WTC11 (cell line): ENCODE data around the gene COG3. TPM values are rescaled to one million over a fixed set of nuclear protein-coding genes. Genes with fewer than 3 reads are reported as not detected.

Experiments used
- ATAC-seq: fragments of 200-7000 bp; cut with Tn5 transposase; 2 replicates; pipeline ENCODE4 v1.10.0; 2021; ENCODE audit warnings: mild to moderate bottlenecking, moderate library complexity
- CTCF ChIA-PET: fragments of 300-600 bp; sonication (Branson Sonifier 250); formaldehyde crosslinking; loops from one replicate; lab custom pipeline; 2021; ENCODE audit warnings: antibody characterized with exemption; lab: Charles Lee
- POLR2A ChIA-PET: fragments of 350-600 bp; sonication (Branson Sonifier 250); formaldehyde crosslinking; loops from one replicate; lab custom pipeline; 2021; ENCODE audit warnings: antibody characterized with exemption; lab: Charles Lee
- DNase-seq: peaks from one replicate; pipeline ENCODE4 v3.0.0; 2021; ENCODE audit warnings: low spot score
- H3K27ac Mint-ChIP-seq: 2 replicates; pipeline ENCODE4 v1.8.0; 2021; ENCODE audit warnings: mixed read lengths
- H3K27me3 Mint-ChIP-seq: 2 replicates; pipeline ENCODE4 v1.8.0; 2021; ENCODE audit warnings: low read depth, mild to moderate bottlenecking, moderate library complexity, mixed read lengths
- H3K36me3 Mint-ChIP-seq: 2 replicates; pipeline ENCODE4 v1.8.0; 2021; ENCODE audit warnings: mixed read lengths
- H3K4me1 Mint-ChIP-seq: 2 replicates; pipeline ENCODE4 v1.8.0; 2022; ENCODE audit warnings: mixed read lengths
- H3K4me3 Mint-ChIP-seq: 2 replicates; pipeline ENCODE4 v1.8.0; 2021; ENCODE audit warnings: mild to moderate bottlenecking, moderate library complexity, mixed read lengths
- H3K9me3 Mint-ChIP-seq: 2 replicates; pipeline ENCODE4 v1.8.0; 2021; ENCODE audit warnings: mixed read lengths
- FOXK1 ChIP-seq: sonication (generic); formaldehyde crosslinking; IDR thresholded peaks from 2 replicates; pipeline ENCODE4 v1.8.0; 2022; ENCODE audit warnings: mild to moderate bottlenecking, moderate library complexity, missing genetic modification reagents
- HMGA2 ChIP-seq: fragments of 250-450 bp; sonication (Bioruptor Pico); IDR thresholded peaks from 2 replicates; pipeline ENCODE4 v1.4.0; 2021; ENCODE audit warnings: mild to moderate bottlenecking, moderate library complexity
- NR1H2 ChIP-seq: sonication (generic); formaldehyde crosslinking; IDR thresholded peaks from 2 replicates; pipeline ENCODE4 v1.9.0; 2021; ENCODE audit warnings: mild to moderate bottlenecking, moderate library complexity, missing genetic modification reagents
- NR3C1 ChIP-seq: sonication (generic); formaldehyde crosslinking; conservative IDR thresholded peaks from 2 replicates; pipeline ENCODE4 v1.8.1; 2023; ENCODE audit warnings: low read depth, mild to moderate bottlenecking, missing genetic modification reagents
- SOX15 ChIP-seq: fragments of 250-450 bp; sonication (Bioruptor Pico); IDR thresholded peaks from 2 replicates; pipeline ENCODE4 v1.9.0; 2021; ENCODE audit warnings: mild to moderate bottlenecking
- SP1 ChIP-seq: sonication (generic); formaldehyde crosslinking; conservative IDR thresholded peaks from 2 replicates; pipeline ENCODE4 v1.8.1; 2022; ENCODE audit warnings: missing genetic modification reagents
- ZNF263 ChIP-seq: sonication (generic); formaldehyde crosslinking; IDR thresholded peaks from 2 replicates; pipeline ENCODE4 v1.8.1; 2022; ENCODE audit warnings: low read depth, mild to moderate bottlenecking, moderate library complexity, missing genetic modification reagents
- ZNF317 ChIP-seq: sonication (generic); formaldehyde crosslinking; IDR thresholded peaks from 2 replicates; pipeline ENCODE4 v1.8.1; 2023; ENCODE audit warnings: low read depth, mild to moderate bottlenecking, moderate library complexity, missing genetic modification reagents, borderline replicate concordance
- total RNA-seq: library from RNA; stranded (reverse); gene quantifications from 3 replicates; pipeline ENCODE4 v1.2.3, GENCODE V29; 2021
- TF ChIP-seq, protein P1 (sequence below): sonication (generic); formaldehyde crosslinking; IDR thresholded peaks from 2 replicates; pipeline ENCODE4 v1.8.1; 2023; ENCODE audit warnings: mild to moderate bottlenecking, missing genetic modification reagents, borderline replicate concordance
- TF ChIP-seq, protein P2 (sequence below): sonication (generic); formaldehyde crosslinking; conservative IDR thresholded peaks from 2 replicates; pipeline ENCODE4 v1.8.1; 2022; ENCODE audit warnings: mild to moderate bottlenecking, missing genetic modification reagents
- TF ChIP-seq, protein P3 (sequence below): sonication (generic); formaldehyde crosslinking; IDR thresholded peaks from 2 replicates; pipeline ENCODE4 v1.8.1; 2023; ENCODE audit warnings: mild to moderate bottlenecking, missing genetic modification reagents, moderate library complexity
- TF ChIP-seq, protein P4 (sequence below): sonication (generic); formaldehyde crosslinking; IDR thresholded peaks from 2 replicates; pipeline ENCODE4 v1.8.1; 2023; ENCODE audit warnings: mild to moderate bottlenecking, missing genetic modification reagents
- TF ChIP-seq, protein P5 (sequence below): sonication (generic); formaldehyde crosslinking; IDR thresholded peaks from 2 replicates; pipeline ENCODE4 v1.8.1; 2023; ENCODE audit warnings: mild to moderate bottlenecking, moderate library complexity, missing genetic modification reagents
- TF ChIP-seq, protein P6 (sequence below): fragments of 200-600 bp; IDR thresholded peaks from 2 replicates; pipeline ENCODE4 v1.8.0; 2022; ENCODE audit warnings: antibody characterized with exemption
- TF ChIP-seq, protein P7 (sequence below): sonication (generic); formaldehyde crosslinking; IDR thresholded peaks from 2 replicates; pipeline ENCODE4 v1.8.0; 2022; ENCODE audit warnings: missing genetic modification reagents

COG3 gene
- total RNA-seq, 1 experiment from 2014 or later = 21.6 TPM

DNA sequence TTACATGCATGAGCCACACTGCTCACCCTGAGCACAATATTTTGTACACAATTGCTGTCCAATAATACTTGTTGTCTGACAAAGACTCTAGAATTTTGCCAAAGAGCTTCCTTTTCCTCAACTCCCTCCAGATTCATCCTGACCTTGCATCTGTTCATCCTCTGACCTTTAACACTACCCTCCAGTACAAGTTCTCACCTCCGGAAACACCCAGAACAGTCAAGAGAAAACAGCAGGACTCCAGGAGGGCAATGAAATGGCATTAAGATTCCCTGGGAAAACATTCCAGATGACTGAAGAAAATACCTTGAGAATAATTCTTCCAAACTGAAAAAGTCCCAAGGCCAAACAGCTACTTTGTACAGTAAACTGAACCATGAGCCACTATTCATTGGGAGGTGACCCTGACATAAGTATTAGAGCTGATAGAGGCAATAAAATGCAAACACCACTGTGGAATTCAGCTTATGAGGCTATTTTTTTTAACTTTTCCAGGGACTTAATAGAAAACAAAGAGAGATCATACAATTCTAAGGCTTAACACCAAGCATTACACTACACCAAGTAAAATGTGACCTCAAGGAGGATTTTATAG, 15.7 kb upstream of the COG3 start:
- CTCF ChIA-PET = no interaction called here
- no peak overlapping the region for H3K27ac Mint-ChIP-seq

DNA sequence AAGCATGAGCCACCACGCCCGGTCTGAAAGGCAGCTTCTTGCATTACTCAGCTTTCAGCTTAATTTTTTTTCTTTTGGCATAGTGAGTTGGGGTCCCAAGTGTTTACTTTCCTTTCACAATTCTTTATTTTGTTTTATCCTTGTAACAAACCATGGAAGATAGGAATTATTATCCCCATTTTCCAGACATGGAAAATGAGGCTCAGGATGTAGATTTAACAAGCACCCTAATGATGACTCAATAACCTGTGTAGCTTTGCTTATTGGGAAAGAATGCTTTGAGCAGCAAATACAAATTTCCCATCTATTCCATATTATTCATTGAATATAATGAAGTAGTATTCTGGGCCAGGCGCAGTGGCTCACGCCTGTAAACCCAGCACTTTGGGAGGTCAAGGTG, 13.5 kb upstream of the COG3 start:
- no peak for ATAC-seq
- no peak for DNase-seq
- H3K9me3 Mint-ChIP-seq = no peaks in the 10 kb centered on the region
- no peaks in the 10 kb centered on the region for H3K36me3 Mint-ChIP-seq
- no peaks in the 10 kb centered on the region; the same call in 1 of the 2 replicates for H3K27me3 Mint-ChIP-seq
- peaks cover 19% of the 10 kb centered on the region for H3K4me1 Mint-ChIP-seq
- H3K27ac Mint-ChIP-seq = no peak overlapping the region
- POLR2A ChIA-PET = interaction anchor here (0.6 kb wide), 1 partner anchor 92 kb away, joined by 4 read pairs; no protein-coding TSS in a partner anchor
- CTCF ChIA-PET = interaction anchor here (1.2 to 1.5 kb wide), 2 partner anchors 57 to 80 kb away, joined by 4 read pairs; no protein-coding TSS in a partner anchor
- no peak overlapping the region for H3K4me3 Mint-ChIP-seq
- TF ChIP-seq FOXK1 (no peak), ZNF317 (CRISPR knock-in tag) (no peak), NR1H2 (no peak), ZNF263 (no peak), SP1 (CRISPR knock-in tag) (no peak), NR3C1 (no peak), SOX15 (CRISPR knock-in tag) (no peak)
- TF ChIP-seq, protein P1, sequence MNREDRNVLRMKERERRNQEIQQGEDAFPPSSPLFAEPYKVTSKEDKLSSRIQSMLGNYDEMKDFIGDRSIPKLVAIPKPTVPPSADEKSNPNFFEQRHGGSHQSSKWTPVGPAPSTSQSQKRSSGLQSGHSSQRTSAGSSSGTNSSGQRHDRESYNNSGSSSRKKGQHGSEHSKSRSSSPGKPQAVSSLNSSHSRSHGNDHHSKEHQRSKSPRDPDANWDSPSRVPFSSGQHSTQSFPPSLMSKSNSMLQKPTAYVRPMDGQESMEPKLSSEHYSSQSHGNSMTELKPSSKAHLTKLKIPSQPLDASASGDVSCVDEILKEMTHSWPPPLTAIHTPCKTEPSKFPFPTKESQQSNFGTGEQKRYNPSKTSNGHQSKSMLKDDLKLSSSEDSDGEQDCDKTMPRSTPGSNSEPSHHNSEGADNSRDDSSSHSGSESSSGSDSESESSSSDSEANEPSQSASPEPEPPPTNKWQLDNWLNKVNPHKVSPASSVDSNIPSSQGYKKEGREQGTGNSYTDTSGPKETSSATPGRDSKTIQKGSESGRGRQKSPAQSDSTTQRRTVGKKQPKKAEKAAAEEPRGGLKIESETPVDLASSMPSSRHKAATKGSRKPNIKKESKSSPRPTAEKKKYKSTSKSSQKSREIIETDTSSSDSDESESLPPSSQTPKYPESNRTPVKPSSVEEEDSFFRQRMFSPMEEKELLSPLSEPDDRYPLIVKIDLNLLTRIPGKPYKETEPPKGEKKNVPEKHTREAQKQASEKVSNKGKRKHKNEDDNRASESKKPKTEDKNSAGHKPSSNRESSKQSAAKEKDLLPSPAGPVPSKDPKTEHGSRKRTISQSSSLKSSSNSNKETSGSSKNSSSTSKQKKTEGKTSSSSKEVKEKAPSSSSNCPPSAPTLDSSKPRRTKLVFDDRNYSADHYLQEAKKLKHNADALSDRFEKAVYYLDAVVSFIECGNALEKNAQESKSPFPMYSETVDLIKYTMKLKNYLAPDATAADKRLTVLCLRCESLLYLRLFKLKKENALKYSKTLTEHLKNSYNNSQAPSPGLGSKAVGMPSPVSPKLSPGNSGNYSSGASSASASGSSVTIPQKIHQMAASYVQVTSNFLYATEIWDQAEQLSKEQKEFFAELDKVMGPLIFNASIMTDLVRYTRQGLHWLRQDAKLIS (CRISPR knock-in tag) = no peak
- TF ChIP-seq, protein P2, sequence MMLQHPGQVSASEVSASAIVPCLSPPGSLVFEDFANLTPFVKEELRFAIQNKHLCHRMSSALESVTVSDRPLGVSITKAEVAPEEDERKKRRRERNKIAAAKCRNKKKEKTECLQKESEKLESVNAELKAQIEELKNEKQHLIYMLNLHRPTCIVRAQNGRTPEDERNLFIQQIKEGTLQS = no peak
- TF ChIP-seq, protein P3, sequence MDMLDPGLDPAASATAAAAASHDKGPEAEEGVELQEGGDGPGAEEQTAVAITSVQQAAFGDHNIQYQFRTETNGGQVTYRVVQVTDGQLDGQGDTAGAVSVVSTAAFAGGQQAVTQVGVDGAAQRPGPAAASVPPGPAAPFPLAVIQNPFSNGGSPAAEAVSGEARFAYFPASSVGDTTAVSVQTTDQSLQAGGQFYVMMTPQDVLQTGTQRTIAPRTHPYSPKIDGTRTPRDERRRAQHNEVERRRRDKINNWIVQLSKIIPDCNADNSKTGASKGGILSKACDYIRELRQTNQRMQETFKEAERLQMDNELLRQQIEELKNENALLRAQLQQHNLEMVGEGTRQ (CRISPR knock-in tag) = no peak
- TF ChIP-seq, protein P4, sequence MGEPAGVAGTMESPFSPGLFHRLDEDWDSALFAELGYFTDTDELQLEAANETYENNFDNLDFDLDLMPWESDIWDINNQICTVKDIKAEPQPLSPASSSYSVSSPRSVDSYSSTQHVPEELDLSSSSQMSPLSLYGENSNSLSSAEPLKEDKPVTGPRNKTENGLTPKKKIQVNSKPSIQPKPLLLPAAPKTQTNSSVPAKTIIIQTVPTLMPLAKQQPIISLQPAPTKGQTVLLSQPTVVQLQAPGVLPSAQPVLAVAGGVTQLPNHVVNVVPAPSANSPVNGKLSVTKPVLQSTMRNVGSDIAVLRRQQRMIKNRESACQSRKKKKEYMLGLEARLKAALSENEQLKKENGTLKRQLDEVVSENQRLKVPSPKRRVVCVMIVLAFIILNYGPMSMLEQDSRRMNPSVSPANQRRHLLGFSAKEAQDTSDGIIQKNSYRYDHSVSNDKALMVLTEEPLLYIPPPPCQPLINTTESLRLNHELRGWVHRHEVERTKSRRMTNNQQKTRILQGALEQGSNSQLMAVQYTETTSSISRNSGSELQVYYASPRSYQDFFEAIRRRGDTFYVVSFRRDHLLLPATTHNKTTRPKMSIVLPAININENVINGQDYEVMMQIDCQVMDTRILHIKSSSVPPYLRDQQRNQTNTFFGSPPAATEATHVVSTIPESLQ (CRISPR knock-in tag) = no peak

More for the DNA sequence above, 15.7 kb upstream of the COG3 start:
- POLR2A ChIA-PET = no interaction called here
- Mint-ChIP-seq H3K9me3 (no peaks in the 10 kb centered on the region), H3K36me3 (no peaks in the 10 kb centered on the region), H3K4me3 (no peak overlapping the region), H3K4me1 (peaks cover 18% of the 10 kb centered on the region), H3K27me3 (no peaks in the 10 kb centered on the region; the same call in 1 of the 2 replicates)
- TF ChIP-seq HMGA2 (CRISPR knock-in tag) (no peak), NR1H2 (no peak), SP1 (CRISPR knock-in tag) (no peak)
- TF ChIP-seq, protein P5, sequence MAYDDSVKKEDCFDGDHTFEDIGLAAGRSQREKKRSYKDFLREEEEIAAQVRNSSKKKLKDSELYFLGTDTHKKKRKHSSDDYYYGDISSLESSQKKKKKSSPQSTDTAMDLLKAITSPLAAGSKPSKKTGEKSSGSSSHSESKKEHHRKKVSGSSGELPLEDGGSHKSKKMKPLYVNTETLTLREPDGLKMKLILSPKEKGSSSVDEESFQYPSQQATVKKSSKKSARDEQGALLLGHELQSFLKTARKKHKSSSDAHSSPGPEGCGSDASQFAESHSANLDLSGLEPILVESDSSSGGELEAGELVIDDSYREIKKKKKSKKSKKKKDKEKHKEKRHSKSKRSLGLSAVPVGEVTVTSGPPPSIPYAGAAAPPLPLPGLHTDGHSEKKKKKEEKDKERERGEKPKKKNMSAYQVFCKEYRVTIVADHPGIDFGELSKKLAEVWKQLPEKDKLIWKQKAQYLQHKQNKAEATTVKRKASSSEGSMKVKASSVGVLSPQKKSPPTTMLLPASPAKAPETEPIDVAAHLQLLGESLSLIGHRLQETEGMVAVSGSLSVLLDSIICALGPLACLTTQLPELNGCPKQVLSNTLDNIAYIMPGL (CRISPR knock-in tag) = no peak
- TF ChIP-seq, protein P6, sequence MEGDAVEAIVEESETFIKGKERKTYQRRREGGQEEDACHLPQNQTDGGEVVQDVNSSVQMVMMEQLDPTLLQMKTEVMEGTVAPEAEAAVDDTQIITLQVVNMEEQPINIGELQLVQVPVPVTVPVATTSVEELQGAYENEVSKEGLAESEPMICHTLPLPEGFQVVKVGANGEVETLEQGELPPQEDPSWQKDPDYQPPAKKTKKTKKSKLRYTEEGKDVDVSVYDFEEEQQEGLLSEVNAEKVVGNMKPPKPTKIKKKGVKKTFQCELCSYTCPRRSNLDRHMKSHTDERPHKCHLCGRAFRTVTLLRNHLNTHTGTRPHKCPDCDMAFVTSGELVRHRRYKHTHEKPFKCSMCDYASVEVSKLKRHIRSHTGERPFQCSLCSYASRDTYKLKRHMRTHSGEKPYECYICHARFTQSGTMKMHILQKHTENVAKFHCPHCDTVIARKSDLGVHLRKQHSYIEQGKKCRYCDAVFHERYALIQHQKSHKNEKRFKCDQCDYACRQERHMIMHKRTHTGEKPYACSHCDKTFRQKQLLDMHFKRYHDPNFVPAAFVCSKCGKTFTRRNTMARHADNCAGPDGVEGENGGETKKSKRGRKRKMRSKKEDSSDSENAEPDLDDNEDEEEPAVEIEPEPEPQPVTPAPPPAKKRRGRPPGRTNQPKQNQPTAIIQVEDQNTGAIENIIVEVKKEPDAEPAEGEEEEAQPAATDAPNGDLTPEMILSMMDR = no peak
- TF ChIP-seq, protein P7, sequence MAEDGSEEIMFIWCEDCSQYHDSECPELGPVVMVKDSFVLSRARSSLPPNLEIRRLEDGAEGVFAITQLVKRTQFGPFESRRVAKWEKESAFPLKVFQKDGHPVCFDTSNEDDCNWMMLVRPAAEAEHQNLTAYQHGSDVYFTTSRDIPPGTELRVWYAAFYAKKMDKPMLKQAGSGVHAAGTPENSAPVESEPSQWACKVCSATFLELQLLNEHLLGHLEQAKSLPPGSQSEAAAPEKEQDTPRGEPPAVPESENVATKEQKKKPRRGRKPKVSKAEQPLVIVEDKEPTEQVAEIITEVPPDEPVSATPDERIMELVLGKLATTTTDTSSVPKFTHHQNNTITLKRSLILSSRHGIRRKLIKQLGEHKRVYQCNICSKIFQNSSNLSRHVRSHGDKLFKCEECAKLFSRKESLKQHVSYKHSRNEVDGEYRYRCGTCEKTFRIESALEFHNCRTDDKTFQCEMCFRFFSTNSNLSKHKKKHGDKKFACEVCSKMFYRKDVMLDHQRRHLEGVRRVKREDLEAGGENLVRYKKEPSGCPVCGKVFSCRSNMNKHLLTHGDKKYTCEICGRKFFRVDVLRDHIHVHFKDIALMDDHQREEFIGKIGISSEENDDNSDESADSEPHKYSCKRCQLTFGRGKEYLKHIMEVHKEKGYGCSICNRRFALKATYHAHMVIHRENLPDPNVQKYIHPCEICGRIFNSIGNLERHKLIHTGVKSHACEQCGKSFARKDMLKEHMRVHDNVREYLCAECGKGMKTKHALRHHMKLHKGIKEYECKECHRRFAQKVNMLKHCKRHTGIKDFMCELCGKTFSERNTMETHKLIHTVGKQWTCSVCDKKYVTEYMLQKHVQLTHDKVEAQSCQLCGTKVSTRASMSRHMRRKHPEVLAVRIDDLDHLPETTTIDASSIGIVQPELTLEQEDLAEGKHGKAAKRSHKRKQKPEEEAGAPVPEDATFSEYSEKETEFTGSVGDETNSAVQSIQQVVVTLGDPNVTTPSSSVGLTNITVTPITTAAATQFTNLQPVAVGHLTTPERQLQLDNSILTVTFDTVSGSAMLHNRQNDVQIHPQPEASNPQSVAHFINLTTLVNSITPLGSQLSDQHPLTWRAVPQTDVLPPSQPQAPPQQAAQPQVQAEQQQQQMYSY (CRISPR knock-in tag) = no peak
- ATAC-seq = no peak
- no peak for DNase-seq
